Ectodermal cell (in vitro differentiated cells): Measurements from ENCODE around the gene FBLN1.

Source experiments
- H3K27ac ChIP-seq: 2 replicates; pipeline ENCODE4 v1.7.0; 2013; ENCODE audit warnings: mild to moderate bottlenecking, low read depth, low read length; ENCODE audit not compliant: insufficient read depth, poor library complexity, severe bottlenecking
- H3K27me3 ChIP-seq: 2 replicates; pipeline ENCODE4 v1.7.0; 2013; ENCODE audit warnings: mild to moderate bottlenecking, low read length; ENCODE audit not compliant: insufficient read depth, control insufficient read depth, poor library complexity, severe bottlenecking
- H3K36me3 ChIP-seq: one replicate; pipeline ENCODE4 v1.7.0; 2013; ENCODE audit warnings: low read length; ENCODE audit not compliant: control insufficient read depth, insufficient read depth
- H3K4me1 ChIP-seq: one replicate; pipeline ENCODE4 v1.7.0; 2013; ENCODE audit warnings: low read length; ENCODE audit not compliant: control insufficient read depth, insufficient read depth
- H3K4me3 ChIP-seq: 2 replicates; pipeline ENCODE4 v1.7.0; 2013; ENCODE audit warnings: low read depth, low read length, control low read depth; ENCODE audit not compliant: insufficient read depth
- H3K9me3 ChIP-seq: 2 replicates; pipeline ENCODE4 v1.7.0; 2013; ENCODE audit warnings: mild to moderate bottlenecking, low read length, moderate library complexity; ENCODE audit not compliant: control insufficient read depth
- WGBS, 2 experiments: methylation state at CpG; one replicate each; pipeline ENCODE4 v1.1.7; 2013; ENCODE audit warnings: missing lambda C conversion rate in 2 of 2; 5-methylcytosine and 5-hydroxymethylcytosine counted together

FBLN1 gene

GRCh38 chr22:45582236-45582954, 79.7 kb downstream of the FBLN1 start:
- no peak overlapping the region for H3K4me3 ChIP-seq
- 89 to 92% methylated on average over 15 of the region's 15 CpGs for WGBS, 2 experiments
- no peaks in the 10 kb centered on the region for H3K36me3 ChIP-seq
- H3K9me3 ChIP-seq, result no peaks in the 10 kb centered on the region
- no peaks in the 10 kb centered on the region for H3K27me3 ChIP-seq
- peaks cover under 1% of the 10 kb centered on the region for H3K4me1 ChIP-seq
- H3K27ac ChIP-seq, result no peak overlapping the region

GRCh38 chr22:45582955-45583320, 80.3 kb downstream of the FBLN1 start:
- Histone ChIP-seq H3K36me3 (no peaks in the 10 kb centered on the region), H3K4me1 (peaks cover 6% of the 10 kb centered on the region), H3K4me3 (no peak overlapping the region), H3K27ac (no peak overlapping the region), H3K9me3 (no peaks in the 10 kb centered on the region), H3K27me3 (no peaks in the 10 kb centered on the region)
- 91 to 94% methylated on average over 6 of the region's 6 CpGs for WGBS, 2 experiments

DNA sequence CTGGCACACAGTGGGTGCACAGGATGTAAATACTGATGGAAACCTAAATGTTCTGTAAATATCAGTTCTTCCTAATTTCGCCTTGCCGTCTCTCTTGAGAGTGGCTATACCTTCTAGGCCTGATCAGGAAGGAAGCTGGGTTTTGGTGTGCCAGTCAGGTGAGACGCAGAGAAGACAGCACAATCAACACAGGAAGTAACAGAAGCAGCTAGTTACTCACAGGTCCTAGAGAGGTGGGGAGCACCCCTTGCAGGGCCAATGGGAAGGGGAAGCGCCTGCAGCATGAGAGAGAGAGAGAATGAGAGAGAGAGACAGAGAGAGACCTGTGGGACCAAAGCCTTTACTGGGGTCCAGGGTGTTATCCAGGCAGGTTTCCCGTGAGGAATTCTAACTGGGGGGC, 80.8 kb downstream of the FBLN1 start:
- WGBS, 2 experiments, result 95 to 98% methylated on average over 5 of the region's 5 CpGs
- Histone ChIP-seq H3K9me3 (no peaks in the 10 kb centered on the region), H3K4me1 (peaks cover 12% of the 10 kb centered on the region), H3K36me3 (no peaks in the 10 kb centered on the region), H3K27ac (no peak overlapping the region), H3K27me3 (no peaks in the 10 kb centered on the region), H3K4me3 (no peak overlapping the region)

DNA sequence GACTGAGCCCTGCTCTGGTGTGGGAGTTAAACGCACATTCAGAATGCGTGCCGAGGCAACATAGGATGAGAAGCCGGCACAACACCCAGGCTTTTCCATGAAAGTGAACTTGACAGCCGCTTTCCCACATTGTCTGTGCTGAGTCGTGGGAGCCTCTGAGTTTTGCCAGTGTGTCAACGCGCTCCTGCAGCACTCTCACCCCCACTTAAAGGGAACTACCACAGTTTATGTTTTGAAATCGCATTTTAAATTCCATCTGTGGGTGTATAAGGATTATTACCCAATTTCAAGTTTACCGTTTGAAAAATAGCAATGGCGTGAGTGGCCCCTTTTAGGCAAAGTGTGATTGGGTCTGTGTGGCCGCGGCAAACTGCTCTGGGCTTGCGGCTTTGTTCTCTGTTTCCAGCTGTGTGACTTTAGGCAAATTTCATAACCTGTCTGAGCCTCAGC, 81.5 kb downstream of the FBLN1 start:
- Histone ChIP-seq H3K36me3 (no peaks in the 10 kb centered on the region), H3K9me3 (no peaks in the 10 kb centered on the region), H3K27me3 (no peaks in the 10 kb centered on the region), H3K4me1 (peaks cover 14% of the 10 kb centered on the region), H3K4me3 (no peak overlapping the region), H3K27ac (no peak overlapping the region)
- WGBS, 2 experiments, result 94 to 96% methylated on average over 14 of the region's 14 CpGs

DNA sequence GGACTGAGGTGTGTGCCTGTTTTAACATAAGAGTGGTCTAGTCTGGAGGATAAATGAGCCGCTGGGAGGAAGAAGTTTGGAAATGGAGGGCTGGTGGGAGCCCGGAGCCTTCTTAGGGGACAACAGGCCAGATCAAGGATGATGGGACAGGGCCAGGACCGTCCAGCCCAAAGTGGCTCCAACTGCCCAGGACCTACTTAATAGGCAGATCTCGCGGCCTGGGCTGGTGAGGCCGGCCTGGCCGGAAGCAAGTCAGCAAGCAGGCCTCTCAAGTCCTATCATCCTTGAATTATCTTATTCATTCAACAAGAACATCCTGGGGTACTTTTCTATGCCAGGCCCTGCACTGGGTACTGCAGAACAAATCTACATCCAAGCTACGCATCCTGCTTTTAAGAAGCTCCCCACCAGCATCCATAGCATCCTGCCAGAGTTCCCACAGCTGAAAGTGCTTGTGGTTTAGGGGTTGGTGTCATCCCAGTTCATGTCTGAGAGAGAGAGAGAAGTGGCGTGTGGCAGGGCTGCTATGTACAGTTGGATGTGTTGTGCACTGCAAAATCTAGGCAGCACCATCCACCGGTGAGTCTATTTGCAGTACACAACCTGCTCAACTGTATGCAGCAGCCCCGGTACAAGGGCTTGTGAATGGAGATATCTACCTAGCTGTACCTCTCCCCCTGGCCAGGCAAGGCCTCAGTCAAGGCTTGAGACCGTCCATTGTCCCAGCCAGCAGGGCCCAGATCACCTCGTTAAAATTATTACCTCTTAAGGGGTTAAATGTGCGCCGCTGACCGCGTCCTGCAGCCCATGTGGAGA, 82.1 kb downstream of the FBLN1 start:
- no peaks in the 10 kb centered on the region for H3K27me3 ChIP-seq
- H3K4me3 ChIP-seq, result no peak overlapping the region
- H3K36me3 ChIP-seq, result no peaks in the 10 kb centered on the region
- H3K4me1 ChIP-seq, result peaks cover 14% of the 10 kb centered on the region
- H3K27ac ChIP-seq, result no peak overlapping the region
- H3K9me3 ChIP-seq, result no peaks in the 10 kb centered on the region
- 90% methylated on average over 17 of the region's 17 CpGs for WGBS, 2 experiments

DNA sequence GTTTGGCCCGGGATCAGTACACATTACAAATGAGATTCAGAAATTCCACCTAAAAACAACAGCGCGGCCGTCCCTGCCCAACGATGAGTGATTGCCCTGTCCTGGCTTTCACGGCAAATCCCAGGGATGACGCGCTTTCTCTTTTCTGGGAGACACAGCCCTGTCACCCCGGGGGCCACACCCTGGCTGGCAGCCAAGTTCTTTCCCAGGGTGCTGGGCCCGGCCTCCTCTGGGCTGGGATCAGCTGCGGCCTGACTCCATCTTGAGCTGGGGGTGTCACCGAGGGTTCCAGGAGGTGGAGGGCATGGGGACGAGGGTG, 82.7 kb downstream of the FBLN1 start:
- Histone ChIP-seq H3K4me1 (peaks cover 14% of the 10 kb centered on the region), H3K36me3 (no peaks in the 10 kb centered on the region), H3K27me3 (no peaks in the 10 kb centered on the region), H3K9me3 (no peaks in the 10 kb centered on the region), H3K4me3 (no peak overlapping the region), H3K27ac (no peak overlapping the region)
- WGBS, 2 experiments, result 88 to 89% methylated on average over 13 of the region's 13 CpGs

DNA sequence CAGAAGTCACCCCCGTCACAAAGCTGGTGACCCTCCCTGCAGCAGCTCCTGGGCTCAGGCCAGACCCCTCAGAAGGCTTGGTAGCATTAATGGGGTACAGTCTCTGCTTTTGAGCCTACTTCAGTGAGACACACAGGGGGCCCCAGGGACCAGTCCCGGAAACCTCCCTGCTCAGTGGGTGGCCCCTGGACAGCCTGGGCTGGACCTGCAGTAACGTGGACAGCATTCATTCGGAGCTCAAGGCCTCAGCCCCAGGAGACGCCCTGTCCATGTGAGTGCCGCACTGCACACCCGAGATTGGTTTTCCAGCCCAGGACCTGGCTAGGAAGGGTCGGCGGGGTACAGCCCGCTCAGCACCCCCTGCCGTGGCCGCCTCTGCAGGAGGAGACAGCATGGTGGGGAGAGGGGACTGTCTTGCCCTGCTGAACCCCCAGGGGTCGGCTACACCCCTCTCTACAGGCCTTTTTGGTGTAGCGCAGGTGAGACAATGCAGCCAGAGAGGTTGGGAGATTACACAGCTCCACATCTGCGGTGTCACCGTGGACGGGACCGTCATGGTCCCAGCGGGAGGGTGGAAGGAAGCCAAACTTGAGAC, 83.4 kb downstream of the FBLN1 start:
- Histone ChIP-seq H3K9me3 (no peaks in the 10 kb centered on the region), H3K27me3 (no peaks in the 10 kb centered on the region), H3K4me3 (no peak overlapping the region), H3K4me1 (peaks cover 14% of the 10 kb centered on the region), H3K27ac (no peak overlapping the region), H3K36me3 (no peaks in the 10 kb centered on the region)
- WGBS, 2 experiments, result 93 to 94% methylated on average over 19 of the region's 19 CpGs

- Histone ChIP-seq H3K27me3 (no peaks in the 10 kb centered on the region), H3K4me1 (peaks cover 14% of the 10 kb centered on the region), H3K36me3 (no peaks in the 10 kb centered on the region), H3K9me3 (no peaks in the 10 kb centered on the region), H3K4me3 (no peak overlapping the region), H3K27ac (no peak overlapping the region)
- WGBS, 2 experiments, result 93 to 95% methylated on average over 31 of the region's 31 CpGs
Observed at GRCh38 chr22:45586651-45587405, 84.1 kb downstream of the FBLN1 start.

DNA sequence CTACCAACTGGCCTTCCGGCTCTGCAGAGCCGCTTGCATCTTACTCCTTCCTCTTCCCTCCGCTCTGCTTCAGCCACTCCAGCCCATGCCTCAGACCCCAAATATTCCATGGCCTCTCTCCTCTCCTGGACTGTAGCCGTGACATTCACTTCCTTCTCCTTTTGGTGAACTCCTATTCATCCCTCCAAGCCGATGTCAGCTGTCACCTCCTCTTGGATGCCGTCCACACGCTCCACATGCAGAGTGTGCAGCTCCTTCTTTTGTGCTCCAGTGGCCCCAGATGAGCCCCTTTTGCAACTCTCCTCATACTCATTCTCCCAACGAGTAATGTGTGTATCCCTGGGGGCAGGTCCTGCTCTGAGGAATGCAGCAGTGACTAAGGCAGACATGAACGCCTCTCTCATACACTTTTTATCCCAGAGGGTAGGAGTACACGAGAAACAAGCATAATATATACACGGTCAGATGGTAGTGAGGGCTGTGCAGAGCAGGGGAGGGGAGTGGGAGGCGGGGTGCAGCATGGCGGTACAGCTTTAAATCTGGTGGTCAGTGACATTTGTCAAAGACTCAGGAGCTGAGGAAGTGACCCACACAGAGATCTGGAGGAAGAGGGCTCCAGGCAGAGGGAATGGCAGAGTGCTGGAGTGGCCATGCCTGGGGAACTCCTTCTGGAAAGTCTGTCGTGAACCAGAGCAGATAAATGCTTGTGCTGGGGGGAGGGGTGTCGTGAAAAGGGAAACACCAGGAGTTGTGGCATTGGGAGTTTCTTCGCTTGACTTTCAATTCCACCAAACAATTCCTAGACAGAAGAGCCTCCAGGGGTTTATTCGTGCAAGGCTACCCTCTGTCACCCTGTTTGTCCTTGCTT, 85.2 kb downstream of the FBLN1 start:
- Histone ChIP-seq H3K27me3 (no peaks in the 10 kb centered on the region), H3K9me3 (no peaks in the 10 kb centered on the region), H3K4me1 (peaks cover 14% of the 10 kb centered on the region), H3K36me3 (no peaks in the 10 kb centered on the region), H3K27ac (no peak overlapping the region), H3K4me3 (no peak overlapping the region)
- WGBS, 2 experiments, result 72 to 74% methylated on average over 17 of the region's 17 CpGs
